ENCODE data around the gene CLCF1.

Gene CLCF1

DNA sequence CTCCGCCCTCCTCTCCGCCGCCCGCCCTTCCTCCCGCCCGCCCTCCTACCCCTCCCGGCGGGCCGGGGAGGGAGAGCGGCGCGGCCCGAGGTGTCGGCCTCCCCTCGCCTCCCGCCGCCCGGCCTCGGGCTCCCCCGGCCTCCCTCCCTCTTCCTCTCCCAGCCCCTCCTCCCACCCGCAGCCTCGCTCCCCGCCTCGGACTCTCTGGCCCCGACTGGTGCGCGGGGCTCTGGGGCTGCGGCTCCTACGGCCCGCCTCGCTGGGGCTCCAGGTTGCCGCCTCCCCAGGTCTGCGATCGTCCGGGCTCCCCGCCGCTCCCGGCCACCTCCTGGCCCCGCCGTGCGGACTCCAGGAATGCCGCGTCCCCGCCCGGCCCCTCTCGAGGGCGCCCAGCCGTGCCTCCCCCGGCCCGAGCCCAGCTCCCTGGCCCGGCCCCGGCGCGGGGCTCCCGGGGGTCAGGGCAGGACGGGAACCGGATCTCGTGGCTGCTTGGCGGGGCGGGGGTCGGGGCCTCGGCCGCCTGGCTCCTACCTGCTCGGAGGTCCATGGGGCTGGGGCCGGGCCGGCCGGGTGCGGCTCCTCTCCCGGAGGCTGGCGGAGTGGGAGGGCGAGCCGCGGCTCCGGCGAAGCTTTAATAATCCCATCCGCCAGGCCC is at the start of gene CLCF1:
TSS of gene CLCF1 (minus strand) at position 606 of the 655 bp plus-strand sequence. CDS start at position 547, 59 bp downstream.
- ATAC-seq (peak; percentile 5), DNase-seq (peak; percentile 54)

DNA sequence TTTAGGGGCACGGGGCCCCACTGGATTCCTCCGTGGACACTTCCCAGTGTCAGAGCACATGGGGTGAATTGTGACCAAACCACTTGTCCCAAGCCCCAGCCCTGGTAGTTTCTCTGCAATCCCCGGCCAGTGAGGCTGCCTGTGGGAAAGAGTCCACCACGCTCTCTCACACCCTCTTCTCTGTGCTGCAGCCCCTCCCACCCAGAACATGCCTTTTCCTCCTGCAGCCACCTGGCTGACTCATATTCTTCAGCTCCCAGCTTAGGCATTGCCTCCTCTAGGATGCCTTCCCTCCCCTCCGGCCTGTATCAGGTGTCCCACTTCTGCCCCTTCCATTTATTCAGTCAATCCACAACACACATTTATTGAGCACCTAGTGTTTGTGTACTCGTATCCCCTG is 49.5 kb upstream of the CLCF1 start:
- no peak for DNase-seq
- no peak for ATAC-seq

DNA sequence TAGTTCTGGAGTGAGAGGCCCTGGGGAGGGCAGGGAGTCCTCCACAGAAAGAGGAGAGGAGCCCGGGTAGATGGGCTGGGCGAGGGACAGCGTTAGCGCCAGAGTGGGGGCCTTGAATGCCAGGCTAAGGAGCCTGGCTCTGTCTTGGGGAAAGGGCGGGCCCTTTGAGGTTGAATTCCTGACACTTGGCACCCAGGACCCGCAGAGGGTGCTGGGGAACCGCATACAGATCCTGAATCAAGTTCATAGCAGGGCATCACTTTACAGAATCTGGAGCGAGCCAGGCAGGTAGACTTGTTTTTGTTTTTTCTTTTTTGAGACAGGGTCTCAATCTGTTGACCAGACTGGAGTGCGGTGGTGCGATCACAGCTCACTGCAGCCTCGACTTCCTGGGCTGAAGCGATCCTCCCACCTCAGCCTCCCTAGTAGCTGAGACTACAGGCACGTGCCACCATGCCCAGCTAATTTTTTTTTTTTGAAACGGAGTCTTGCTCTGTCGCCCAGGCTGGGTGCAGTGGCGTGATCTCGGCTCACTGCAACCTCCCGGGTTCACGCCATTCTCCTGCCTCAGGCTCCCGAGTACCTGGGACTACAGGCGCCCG is 48.1 kb upstream of the CLCF1 start:
- no peak for ATAC-seq
- no peak for DNase-seq

DNA sequence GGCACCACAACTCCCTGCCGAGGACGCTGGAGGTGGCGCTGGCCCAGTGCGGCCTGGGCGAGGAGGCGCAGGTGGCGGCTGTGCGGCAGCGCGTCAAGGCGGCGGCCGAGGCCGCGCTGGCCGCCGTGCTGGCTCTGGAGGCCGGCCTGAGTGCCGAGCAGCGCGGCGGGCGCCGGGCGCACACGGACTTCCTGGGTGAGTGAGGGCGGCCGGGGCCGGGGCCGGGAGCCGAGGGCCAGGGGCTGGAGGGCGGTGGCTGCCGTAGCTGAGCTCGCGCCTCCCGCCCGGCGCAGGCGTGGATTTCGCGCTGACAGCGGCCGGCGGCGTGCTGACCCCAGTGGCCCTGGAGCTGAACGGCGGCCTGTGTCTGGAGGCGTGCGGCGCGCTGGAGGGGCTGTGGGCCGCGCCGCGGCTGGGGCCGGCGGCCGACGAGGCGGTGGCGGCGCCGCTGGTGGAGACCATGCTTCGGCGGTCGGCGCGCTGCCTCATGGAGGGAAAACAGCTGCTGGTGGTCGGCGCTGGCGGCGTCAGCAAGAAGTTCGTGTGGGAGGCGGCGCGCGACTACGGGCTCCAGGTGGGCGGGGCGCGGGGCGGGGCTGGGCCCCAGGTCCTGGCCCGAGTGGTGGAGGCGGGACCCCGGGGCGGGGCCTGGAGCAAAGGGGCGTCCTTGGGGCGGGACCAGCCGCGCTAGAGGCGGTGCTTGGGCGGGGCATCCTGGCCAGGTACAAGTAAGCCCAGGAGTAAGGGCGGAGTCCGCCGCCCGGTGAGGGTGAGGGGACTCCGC is 47.4 kb upstream of the CLCF1 start:
- ATAC-seq (peak; percentile 91), DNase-seq (peak; percentile 100)

DNA sequence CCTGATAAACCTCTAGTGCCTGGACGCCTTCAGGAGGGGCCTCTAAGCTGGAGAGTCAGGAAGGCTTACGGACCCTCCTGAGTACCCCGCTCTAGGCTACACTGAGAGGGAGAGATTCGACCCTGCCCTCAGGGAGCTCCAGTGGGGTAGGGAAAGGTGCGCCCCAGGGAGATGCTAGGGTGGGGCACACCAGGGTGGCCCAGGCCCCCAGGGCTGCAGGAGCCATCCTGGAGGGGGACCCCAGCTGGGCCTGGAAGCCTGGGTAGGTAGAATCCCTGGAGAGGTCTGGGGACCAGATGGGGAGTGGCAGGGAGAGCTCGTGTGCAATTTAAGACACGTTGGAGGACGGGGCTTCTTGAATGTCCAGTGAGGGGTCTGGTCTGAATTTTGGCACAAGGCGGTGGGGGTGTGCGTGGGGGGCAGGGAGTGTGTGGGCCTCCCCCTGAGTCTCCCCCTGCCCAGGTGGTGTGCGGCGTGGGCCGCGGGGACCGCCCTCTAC is 46.8 kb upstream of the CLCF1 start:
- ATAC-seq (no peak), DNase-seq (peak; percentile 17)

DNA sequence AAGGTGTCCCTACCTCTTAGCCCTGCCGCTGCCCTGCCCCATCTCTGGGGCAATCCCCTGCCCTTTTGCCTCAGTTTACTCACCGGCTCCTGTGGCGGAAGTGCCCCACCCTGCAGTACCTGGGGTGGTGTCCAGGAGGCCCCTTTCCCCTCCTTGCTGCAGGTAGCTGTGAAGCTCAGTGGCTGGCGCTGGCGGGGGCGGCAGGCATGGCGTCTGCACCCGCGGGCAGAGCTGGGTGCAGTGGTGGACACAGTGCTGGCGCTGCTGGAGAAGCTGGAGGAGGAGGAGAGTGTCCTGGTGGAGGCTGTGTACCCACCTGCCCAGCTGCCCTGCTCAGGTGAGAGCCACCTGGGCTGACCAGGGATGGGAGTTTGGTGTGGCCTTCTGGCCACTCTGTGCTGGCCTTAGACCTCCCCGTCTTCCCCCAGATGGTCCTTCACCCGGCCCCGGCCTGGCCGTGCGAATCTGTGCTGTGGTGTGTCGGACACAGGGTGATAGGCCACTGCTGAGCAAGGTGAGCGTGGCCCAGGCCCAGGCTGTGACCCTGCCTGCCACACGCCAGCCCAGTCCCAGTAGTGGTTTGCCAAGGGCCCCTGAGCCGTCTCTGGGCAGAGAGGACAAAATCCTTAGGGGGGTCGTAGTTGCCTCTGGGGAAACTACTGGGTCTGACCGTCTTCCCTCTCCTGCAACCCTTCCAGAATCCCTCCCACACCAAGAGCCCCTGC is 46.1 kb upstream of the CLCF1 start:
- DNase-seq (peak; percentile 39), ATAC-seq (no peak)

DNA sequence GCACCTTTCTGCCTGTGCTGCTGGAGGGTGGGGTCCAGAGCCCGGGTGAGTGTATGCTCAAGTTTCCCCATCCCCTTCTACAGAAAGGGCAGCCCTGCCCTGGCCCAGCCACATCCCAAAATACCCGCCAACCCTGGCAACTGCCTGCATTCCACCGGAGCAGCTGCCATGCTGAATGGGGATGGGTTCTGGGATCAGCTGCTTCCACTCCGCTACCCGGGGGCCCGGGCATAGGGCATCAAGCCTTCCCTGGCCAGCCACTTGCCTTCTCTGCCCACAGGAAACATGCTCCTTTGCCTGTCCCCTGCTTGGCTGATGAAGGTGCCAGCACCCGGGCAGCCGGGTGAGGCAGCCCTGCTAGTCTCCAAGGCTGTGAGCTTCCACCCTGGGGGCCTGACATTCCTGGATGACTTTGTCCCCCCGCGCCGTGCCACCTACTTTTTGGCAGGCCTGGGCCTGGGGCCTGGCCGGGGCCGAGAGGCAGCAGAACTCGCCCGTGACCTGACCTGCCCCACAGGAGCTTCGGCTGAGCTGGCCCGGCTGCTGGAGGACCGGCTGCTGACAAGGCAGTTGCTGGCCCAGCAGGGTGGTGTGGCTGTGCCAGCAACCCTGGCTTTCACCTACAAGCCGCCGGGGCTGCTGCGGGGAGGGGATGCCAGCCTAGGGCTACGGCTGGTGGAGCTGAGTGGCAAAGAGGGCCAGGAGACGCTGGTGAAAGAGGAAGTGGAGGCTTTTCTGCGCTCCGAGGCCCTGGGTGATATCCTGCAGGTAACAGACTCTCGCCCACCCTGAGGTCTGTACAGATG is 45.3 kb upstream of the CLCF1 start:
- DNase-seq (peak; percentile 55), ATAC-seq (no peak)

DNA sequence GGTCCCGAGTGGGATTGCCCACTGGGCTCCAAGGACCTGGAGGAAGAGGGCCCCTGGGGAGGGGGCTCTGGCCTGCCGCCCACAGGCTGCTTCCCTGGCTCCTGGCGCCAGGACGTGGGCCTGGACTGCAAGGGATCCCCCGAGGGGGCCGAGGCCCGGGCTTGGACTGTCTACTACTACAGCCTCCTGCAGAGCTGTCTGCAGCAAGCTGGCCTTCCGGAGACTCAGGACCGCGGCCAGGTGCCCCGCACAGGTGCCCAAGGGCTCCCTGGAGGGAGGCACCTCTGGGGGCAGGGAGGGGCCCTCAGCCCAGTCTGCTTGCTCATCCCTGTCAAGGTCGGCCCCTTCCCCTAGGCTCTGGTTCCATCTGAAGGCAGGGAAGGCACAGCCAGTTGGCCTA is 44.0 kb upstream of the CLCF1 start:
- ATAC-seq (no peak), DNase-seq (no peak)

DNA sequence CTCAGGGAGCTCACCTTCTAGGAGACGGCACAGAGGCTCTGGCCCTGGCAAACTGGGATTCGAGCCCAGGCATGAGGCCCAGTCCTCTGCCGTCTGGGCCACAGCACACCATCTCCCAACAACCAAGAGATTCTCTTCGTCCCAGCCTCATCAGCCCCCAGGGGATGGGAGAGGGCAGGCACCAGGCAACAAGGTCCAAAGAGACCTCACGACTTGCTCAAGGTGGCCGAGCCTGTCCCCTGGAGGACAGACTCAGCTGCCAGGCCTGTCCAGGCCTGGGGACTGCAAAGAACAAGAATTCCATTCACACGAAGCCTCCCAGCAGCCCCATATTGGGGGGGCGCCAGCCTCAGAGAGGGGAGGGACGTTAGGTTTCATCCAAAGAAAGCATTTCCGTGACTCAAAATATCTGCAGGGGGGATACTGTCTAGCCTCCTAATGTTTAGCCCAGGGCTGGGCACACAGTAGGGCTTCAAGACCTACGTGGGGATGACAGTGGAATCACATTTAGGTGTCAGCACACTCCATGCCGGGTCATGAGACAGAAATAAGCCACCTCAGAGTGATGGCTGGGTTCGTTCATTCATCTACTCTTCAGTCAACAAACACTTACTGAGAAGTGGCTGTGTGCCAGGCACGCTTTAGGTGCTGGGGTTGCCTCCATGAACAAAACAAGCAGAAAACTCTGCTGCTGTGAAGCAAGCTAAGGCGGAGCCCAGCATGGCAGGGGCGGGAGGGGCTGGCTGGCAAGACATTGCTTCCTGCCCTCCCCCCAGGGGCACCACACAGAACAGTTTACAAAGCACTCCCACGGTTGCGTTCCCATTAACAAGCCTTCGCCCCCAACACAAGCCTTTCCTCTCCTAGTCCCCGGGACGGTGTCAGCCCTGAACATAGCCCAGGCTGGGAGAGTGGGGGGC is 43.3 kb upstream of the CLCF1 start:
- DNase-seq: peak; percentile 62
- ATAC-seq: no peak

DNA sequence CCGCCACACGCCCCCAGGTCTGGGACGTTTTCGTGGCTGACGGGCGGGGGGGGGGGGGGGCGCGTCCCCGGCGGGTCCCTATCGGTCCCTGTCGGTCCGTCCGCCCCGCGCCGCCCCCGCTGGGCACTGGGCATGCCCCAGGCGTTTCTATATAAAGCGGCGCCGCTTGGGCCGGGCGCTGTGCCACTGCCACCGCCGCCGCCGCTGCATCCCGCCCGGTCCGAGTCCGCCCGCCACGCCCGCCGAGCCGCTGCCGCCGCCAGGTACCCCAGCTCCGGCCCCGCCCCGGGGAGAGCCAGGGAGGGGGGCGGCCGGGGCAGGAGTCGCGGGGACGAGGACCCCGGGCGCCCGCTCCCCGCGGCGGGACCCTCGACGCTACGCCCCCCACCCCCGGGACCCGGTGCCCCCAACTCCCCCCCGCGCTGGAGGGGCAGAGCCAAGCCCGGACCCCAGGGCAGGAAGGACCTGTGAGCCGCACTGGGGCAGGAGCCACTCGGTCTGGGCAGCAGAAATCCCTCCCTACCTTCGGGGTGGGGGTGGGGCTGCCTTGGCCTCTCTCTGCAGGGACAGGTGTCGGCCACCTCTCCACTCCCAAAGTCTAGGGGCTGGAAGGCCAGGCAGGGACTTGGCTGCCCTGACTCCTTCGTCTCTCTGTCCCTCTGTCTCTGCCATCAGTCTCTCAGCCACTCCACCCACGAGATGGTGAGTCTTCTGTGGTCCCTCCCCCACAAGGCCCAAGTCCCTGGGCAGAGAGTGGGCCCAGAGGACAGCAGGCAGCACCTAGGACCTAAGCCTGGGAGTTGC is 42.3 kb upstream of the CLCF1 start, which contains the start of gene CARNS1:
TSS of gene CARNS1 (plus strand) at position 178 of the 804 bp plus-strand sequence. CDS start at position 700, 522 bp downstream.
- no peak for ATAC-seq
- peak; percentile 30 for DNase-seq

DNA sequence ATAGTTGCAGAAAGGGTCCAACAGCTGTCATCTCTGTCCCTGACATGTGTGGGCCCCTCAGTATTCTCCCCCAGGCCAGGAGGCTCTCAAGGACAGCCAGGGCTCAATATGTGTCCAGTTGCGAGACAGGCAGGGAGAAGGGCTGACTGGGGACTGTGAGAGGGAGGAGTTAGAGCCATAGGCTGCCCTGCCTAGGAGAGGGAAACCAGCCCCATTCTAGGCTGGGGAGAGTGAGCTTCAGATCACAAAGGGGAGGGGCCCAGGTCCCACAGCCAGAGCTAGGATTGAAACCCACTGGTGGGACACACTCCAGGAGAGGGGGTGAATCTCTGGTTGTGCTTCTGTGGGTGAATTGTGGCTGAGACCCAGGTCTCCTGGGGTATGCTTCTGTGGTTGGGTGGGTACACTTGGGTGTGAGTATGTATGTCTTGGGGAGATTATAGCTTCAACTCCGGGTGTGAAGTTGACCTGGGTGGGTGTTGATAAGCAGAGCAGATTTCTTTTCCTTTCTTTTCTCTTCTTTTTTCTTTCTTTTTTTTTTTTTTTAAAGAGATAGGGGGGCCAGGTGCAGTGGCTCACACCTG is 40.0 kb upstream of the CLCF1 start:
- ATAC-seq: no peak
- DNase-seq: no peak

DNA sequence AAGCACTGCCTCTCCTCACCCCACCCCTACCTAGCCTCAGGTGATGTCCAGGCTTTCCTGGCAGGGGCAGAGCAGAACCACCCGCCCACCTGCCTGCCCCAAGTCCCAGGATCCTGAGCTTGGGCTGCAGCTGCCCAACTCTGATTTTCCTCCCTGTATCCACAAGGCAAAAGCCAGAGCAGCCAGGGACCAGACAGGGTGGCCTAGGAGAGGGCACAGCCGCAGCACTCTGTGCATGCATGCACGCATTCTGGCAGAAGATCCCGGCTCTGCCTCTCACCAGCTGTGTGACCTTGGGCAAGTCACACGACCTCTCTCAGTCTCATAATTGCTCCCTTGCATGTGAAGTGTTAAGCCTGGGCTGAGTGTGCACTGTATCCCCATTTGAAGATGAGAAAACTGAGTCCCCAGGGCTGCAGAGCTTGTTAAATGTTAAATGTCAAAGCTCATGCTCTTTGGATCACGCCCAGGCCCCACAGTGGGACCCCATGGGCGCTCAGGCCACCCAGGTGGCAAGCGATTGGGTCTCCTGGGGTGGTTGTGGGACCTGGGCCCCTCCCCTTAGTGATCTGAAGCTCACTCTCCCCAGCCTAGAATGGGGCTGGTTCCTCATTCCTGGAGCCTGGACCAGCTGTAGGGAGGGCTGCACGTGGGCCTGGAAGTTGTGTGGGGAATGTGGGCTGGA is 39.2 kb upstream of the CLCF1 start:
- DNase-seq (no peak), ATAC-seq (no peak)

DNA sequence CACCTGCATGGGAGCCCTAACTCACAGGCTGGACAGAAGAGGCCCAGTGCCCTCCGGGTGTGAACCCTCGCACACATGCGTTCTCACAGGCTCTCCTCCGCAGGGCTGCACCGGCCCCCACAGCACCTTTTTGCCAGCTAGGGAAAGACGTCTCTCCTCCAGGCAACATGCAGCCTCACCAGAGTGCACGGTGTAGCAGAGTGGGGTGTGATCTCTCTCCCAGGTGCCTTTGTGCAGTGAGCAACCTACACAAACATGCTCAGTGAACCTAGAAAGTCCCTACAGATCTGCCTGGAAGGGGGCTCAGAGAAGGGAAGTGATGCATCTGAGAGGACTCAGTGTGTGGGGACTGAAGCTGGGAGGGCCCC is 38.4 kb upstream of the CLCF1 start:
- DNase-seq (peak; percentile 27), ATAC-seq (no peak)

DNA sequence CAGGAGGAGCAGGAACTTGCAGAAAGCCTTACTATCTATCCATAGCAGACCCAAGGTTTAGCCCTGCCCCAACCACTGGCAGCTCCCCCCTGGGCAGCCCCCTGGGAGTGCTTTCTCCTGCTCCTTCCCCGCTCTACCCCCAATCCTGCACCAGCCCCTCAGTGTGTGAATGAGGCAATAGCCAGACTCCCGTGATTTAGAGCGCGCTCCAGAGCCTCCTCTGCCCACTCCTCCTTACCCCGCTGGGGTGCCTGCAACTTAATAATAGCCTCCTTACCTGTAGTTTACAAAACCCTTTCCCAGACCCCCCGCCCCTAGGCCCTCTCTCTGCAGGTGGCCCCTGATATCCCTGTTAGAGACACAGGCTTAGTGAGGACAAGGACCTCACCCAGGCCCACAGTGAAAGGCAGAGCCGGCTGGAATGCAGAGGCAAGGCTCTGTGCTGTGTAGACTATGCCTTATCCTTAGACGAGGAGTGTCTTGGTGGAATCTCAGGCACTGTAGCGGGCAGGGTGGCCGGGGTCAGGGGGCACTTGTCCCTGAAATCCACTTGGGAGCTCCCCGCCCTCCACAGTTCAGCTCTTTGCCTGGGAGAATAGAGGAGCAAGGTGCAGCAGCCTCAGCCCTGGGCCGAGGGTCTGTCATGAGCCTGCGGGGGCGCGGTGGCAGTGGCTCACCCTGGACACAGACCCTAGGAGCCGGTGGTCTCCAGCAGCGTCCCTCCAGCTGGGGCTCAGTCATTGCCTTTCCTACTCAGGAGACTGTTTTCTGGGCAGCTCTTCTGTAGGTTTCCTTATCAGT is 37.8 kb upstream of the CLCF1 start:
- DNase-seq (no peak), ATAC-seq (no peak)

DNA sequence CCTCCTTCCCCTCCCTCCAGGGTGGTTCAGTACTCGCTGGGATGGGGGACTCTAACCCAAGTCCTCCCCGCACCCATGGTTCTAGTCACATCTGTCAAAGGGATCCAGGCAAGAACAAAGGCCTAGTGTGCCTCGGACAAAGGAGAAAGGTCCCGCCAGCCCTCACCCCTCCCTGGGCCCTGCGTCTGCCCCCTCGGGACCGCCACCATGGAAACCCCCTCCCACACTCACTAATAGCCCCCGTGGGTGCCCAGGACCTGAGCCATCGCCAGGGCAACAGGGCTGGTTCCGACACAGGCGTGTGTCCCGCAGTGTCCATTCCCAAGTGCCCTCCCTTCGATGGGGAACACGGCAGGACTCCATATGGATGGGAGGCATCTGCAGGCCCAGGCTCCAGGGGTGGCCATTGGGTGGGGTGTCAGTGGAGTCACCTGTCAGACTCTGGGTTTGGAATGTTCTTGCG is 37.0 kb upstream of the CLCF1 start:
- ATAC-seq (no peak), DNase-seq (no peak)

DNA sequence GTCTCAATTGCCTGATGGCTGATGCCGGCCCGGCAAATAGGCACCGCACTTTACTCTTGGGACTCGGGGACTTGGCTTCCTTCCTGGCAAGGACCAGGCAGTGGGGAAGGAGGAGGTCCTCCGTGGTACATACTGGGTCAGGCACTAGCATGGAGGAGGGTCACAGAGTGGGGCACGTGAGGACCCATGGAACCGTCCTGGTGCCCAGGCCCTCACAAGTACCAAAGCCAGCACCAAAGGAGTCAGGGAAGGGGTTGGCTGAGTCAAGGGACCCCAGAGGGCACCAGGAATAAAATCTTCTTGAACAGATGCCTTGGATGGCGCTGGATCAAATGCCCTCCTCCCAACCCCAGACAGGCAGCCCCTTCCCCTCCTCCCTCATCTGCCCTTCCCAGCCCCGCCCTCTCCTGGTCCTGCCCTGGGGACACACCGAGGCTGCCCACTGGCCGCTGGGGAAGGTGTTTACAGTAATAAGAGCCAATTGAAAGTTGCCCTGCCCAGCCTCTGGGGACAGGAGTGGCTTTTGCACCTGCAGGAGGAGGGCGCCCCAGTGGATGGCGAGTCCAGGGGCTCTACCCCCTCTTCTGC is 36.5 kb upstream of the CLCF1 start:
- peak; percentile 46 for DNase-seq
- no peak for ATAC-seq

DNA sequence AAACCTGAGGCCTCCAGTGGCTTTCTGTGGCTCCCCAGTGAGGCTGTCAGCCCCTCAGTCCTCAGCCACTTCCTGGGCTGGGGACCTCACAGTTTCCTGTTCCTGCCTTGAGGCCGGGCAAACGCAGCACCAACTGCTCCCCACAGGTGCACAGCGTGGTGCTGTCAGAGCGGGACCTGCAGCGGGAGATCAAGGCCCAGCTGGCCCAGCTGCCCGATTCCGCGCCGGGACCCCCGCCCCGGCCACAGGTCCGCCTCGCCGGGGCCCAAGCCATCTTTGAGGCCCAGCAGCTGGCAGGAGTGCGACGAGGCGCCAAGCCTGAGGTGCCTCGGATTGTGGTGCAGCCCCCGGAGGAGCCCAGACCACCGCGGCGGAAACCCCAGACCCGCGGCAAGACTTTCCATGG is 35.9 kb upstream of the CLCF1 start:
- DNase-seq: peak; percentile 77

More for the DNA sequence above, 35.9 kb upstream of the CLCF1 start:
- peak; percentile 60 for ATAC-seq

Measured in stimulated activated naive CD8-positive, alpha-beta T cell treated with anti-CD3 and anti-CD28 coated beads, Interleukin-15, Interleukin-2, amounts not matched to agents 100 U/mL and 50 U/mL, for 24 hours (primary cell).